B cell (primary cell): ENCODE data around the gene RAPGEF5.

ENCODE experiments used
- CTCF ChIP-seq: fragments of 200-600 bp; IDR thresholded peaks from one replicate; pipeline ENCODE4 v1.8.0; 2022; ENCODE audit warnings: antibody characterized with exemption, mild to moderate bottlenecking
- EZH2 ChIP-seq: IDR thresholded peaks from 2 replicates; pipeline ENCODE4 v1.6.1; 2012; ENCODE audit warnings: borderline replicate concordance, low read depth, mild to moderate bottlenecking, moderate library complexity, low read length; ENCODE audit not compliant: insufficient read depth, poor library complexity, severe bottlenecking

GRCh38 chr7:22338877-22339276 is 18.1 kb downstream of the RAPGEF5 start:
- TF ChIP-seq CTCF (no peak), EZH2 (no peak)
